HEK293 (cell line): ENCODE data around the gene BAG5.

Experiments used
- CTCF ChIA-PET: fragments of 350-600 bp; formaldehyde crosslinking; extraction: SDS; loops from one replicate; lab custom pipeline; 2021; ENCODE audit warnings: antibody characterized with exemption; lab: Yijun Ruan, JAX
- POLR2A ChIA-PET: fragments of 300-600 bp; formaldehyde crosslinking; extraction: SDS; loops from one replicate; lab custom pipeline; 2020; ENCODE audit warnings: antibody characterized with exemption, inconsistent platforms; lab: Yijun Ruan, JAX
- H3K27ac ChIP-seq: fragments of 200-500 bp; sonication (Bioruptor generic); 2 replicates; pipeline ENCODE4 v1.5.1; 2014; ENCODE audit warnings: low read depth, low read length, control low read depth, inconsistent platforms; ENCODE audit errors: extremely low read depth
- H3K36me3 ChIP-seq, 2 experiments: fragments of 200-500 bp in 1 of 2; sonication (Bioruptor generic) in 1 of 2; 1 replicate in 1 of 2; 2 replicates in 1 of 2; pipeline ENCODE4 v1.5.1; 2014 to 2017; ENCODE audit warnings: inconsistent platforms in 2 of 2, low read length in 2 of 2; ENCODE audit not compliant: control insufficient read depth in 2 of 2, insufficient read depth in 1 of 2
- H3K4me1 ChIP-seq: fragments of 200-500 bp; sonication (Bioruptor generic); 2 replicates; pipeline ENCODE4 v1.5.1; 2014; ENCODE audit warnings: mild to moderate bottlenecking, low read length, inconsistent platforms; ENCODE audit not compliant: control insufficient read depth, insufficient read depth
- H3K4me3 ChIP-seq: 2 replicates; pipeline ENCODE4 v1.5.1; 2011; ENCODE audit warnings: low read depth, mild to moderate bottlenecking, control low read depth, low read length, moderate library complexity
- H3K9me3 ChIP-seq: fragments of 200-500 bp; sonication (Bioruptor generic); 2 replicates; pipeline ENCODE4 v1.5.1; 2014; ENCODE audit warnings: low read depth, low read length, inconsistent platforms; ENCODE audit not compliant: control insufficient read depth, insufficient read depth
- ATF2 ChIP-seq: fragments of 450-650 bp; formaldehyde crosslinking; IDR thresholded peaks from 2 replicates; pipeline ENCODE4 v1.5.1; 2016; ENCODE audit warnings: missing biosample characterization, missing genetic modification characterization, low read depth
- FEZF1 ChIP-seq: fragments of 450-650 bp; formaldehyde crosslinking; IDR thresholded peaks from 2 replicates; pipeline ENCODE4 v1.5.1; 2016; ENCODE audit warnings: missing biosample characterization, missing genetic modification characterization
- HOXD13 ChIP-seq: sonication (generic); formaldehyde crosslinking; IDR thresholded peaks from 2 replicates; pipeline ENCODE4 v1.8.0; 2022; ENCODE audit warnings: missing genetic modification reagents, borderline replicate concordance
- IKZF3 ChIP-seq: fragments of 450-650 bp; IDR thresholded peaks from 2 replicates; pipeline ENCODE4 v1.5.0; 2018; ENCODE audit warnings: missing biosample characterization, mild to moderate bottlenecking, missing genetic modification characterization, moderate library complexity
- KLF8 ChIP-seq: fragments of 450-650 bp; formaldehyde crosslinking; IDR thresholded peaks from 2 replicates; pipeline ENCODE4 v1.5.1; 2016; ENCODE audit warnings: missing biosample characterization, missing genetic modification characterization
- ZFP37 ChIP-seq: fragments of 450-650 bp; formaldehyde crosslinking; IDR thresholded peaks from 2 replicates; pipeline ENCODE4 v1.5.1; 2016; ENCODE audit warnings: missing biosample characterization, missing genetic modification characterization
- ZNF112 ChIP-seq: fragments of 450-650 bp; formaldehyde crosslinking; IDR thresholded peaks from 2 replicates; pipeline ENCODE4 v1.5.0; 2017; ENCODE audit warnings: missing biosample characterization, missing genetic modification characterization
- ZNF114 ChIP-seq: fragments of 450-650 bp; formaldehyde crosslinking; IDR thresholded peaks from 2 replicates; pipeline ENCODE4 v1.5.0; 2017; ENCODE audit warnings: missing biosample characterization, missing genetic modification characterization
- ZNF155 ChIP-seq: fragments of 450-650 bp; formaldehyde crosslinking; IDR thresholded peaks from 2 replicates; pipeline ENCODE4 v1.5.1; 2016; ENCODE audit warnings: missing biosample characterization, missing genetic modification characterization
- ZNF175 ChIP-seq: fragments of 450-650 bp; formaldehyde crosslinking; IDR thresholded peaks from 2 replicates; pipeline ENCODE4 v1.5.1; 2016; ENCODE audit warnings: missing biosample characterization, missing genetic modification characterization
- ZNF211 ChIP-seq: fragments of 450-650 bp; formaldehyde crosslinking; IDR thresholded peaks from 2 replicates; pipeline ENCODE4 v1.5.1; 2016; ENCODE audit warnings: low read depth, missing biosample characterization, missing genetic modification characterization
- ZNF292 ChIP-seq: fragments of 450-650 bp; formaldehyde crosslinking; IDR thresholded peaks from 2 replicates; pipeline ENCODE4 v1.5.1; 2016; ENCODE audit warnings: low read depth, missing biosample characterization, missing genetic modification characterization, borderline replicate concordance
- ZNF324 ChIP-seq: fragments of 450-650 bp; formaldehyde crosslinking; IDR thresholded peaks from 2 replicates; pipeline ENCODE4 v1.5.1; 2016; ENCODE audit warnings: missing biosample characterization, missing genetic modification characterization
- ZNF341 ChIP-seq: fragments of 450-650 bp; formaldehyde crosslinking; IDR thresholded peaks from 2 replicates; pipeline ENCODE4; 2016; ENCODE audit warnings: low read depth, missing biosample characterization, missing genetic modification characterization
- ZNF362 ChIP-seq: fragments of 450-650 bp; formaldehyde crosslinking; IDR thresholded peaks from 2 replicates; pipeline ENCODE4 v1.5.1; 2016; ENCODE audit warnings: missing biosample characterization, missing genetic modification characterization
- ZNF514 ChIP-seq: fragments of 450-650 bp; formaldehyde crosslinking; IDR thresholded peaks from 2 replicates; pipeline ENCODE4 v1.5.1; 2016; ENCODE audit warnings: missing biosample characterization, missing genetic modification characterization
- ZNF529 ChIP-seq: fragments of 450-650 bp; formaldehyde crosslinking; IDR thresholded peaks from 2 replicates; pipeline ENCODE4 v1.5.1; 2017; ENCODE audit warnings: missing genetic modification characterization, missing biosample characterization; ENCODE audit not compliant: insufficient replicate concordance
- ZNF555 ChIP-seq: fragments of 450-650 bp; formaldehyde crosslinking; conservative IDR thresholded peaks from 2 replicates; pipeline ENCODE4 v1.5.1; 2017; ENCODE audit warnings: missing biosample characterization, mild to moderate bottlenecking, missing genetic modification characterization, inconsistent platforms
- ZNF558 ChIP-seq: fragments of 450-650 bp; formaldehyde crosslinking; IDR thresholded peaks from 2 replicates; pipeline ENCODE4 v1.5.1; 2016; ENCODE audit warnings: missing biosample characterization, missing genetic modification characterization
- ZNF560 ChIP-seq: fragments of 450-650 bp; formaldehyde crosslinking; IDR thresholded peaks from 2 replicates; pipeline ENCODE4 v1.5.1; 2017; ENCODE audit warnings: missing biosample characterization, missing genetic modification characterization, borderline replicate concordance
- ZNF561 ChIP-seq: fragments of 450-650 bp; IDR thresholded peaks from 2 replicates; pipeline ENCODE4 v1.5.1; 2018; ENCODE audit warnings: missing biosample characterization, missing genetic modification characterization, borderline replicate concordance
- ZNF580 ChIP-seq: fragments of 450-650 bp; formaldehyde crosslinking; IDR thresholded peaks from 2 replicates; pipeline ENCODE4 v1.5.1; 2016; ENCODE audit warnings: missing biosample characterization, missing genetic modification characterization
- ZNF596 ChIP-seq: fragments of 450-650 bp; IDR thresholded peaks from 2 replicates; pipeline ENCODE4 v1.5.0; 2018; ENCODE audit warnings: missing biosample characterization, mild to moderate bottlenecking, missing genetic modification characterization, moderate library complexity
- ZNF670 ChIP-seq: fragments of 450-650 bp; formaldehyde crosslinking; IDR thresholded peaks from 2 replicates; pipeline ENCODE4 v1.5.1; 2016; ENCODE audit warnings: missing biosample characterization, missing genetic modification characterization, low read depth
- ZNF701 ChIP-seq: fragments of 450-650 bp; formaldehyde crosslinking; IDR thresholded peaks from 2 replicates; pipeline ENCODE4 v1.5.1; 2016; ENCODE audit warnings: missing biosample characterization, missing genetic modification characterization
- ZNF830 ChIP-seq: fragments of 450-650 bp; IDR thresholded peaks from 2 replicates; pipeline ENCODE4 v1.5.0; 2018; ENCODE audit warnings: missing biosample characterization, missing genetic modification characterization, low read depth, mild to moderate bottlenecking, moderate library complexity
- ZNF843 ChIP-seq: fragments of 450-650 bp; formaldehyde crosslinking; IDR thresholded peaks from 2 replicates; pipeline ENCODE4 v1.5.1; 2016; ENCODE audit warnings: missing biosample characterization, missing genetic modification characterization
- TF ChIP-seq, protein P1 (sequence below): fragments of 450-650 bp; formaldehyde crosslinking; IDR thresholded peaks from 2 replicates; pipeline ENCODE4 v1.5.1; 2016; ENCODE audit warnings: missing biosample characterization, missing genetic modification characterization, borderline replicate concordance

BAG5 gene

GRCh38 chr14:103514596-103515421 lies 47.6 kb downstream of the BAG5 start:
- H3K27ac ChIP-seq, result no peak overlapping the region
- H3K36me3 ChIP-seq, result peaks cover 0 to 34% of the 10 kb centered on the region in 2 experiments; a peak in 2 of 3 replicates
- H3K4me1 ChIP-seq, result peaks cover 12% of the 10 kb centered on the region
- CTCF ChIA-PET, result interaction anchor here (1.1 kb wide), 1 partner anchor 408 kb away, joined by 3 read pairs; no protein-coding TSS in a partner anchor
- POLR2A ChIA-PET, result interaction anchor here (1.1 kb wide), 1 partner anchor 124 kb away, joined by 4 read pairs; no protein-coding TSS in a partner anchor
- no peak for TF ChIP-seq ZNF830
- no peak for TF ChIP-seq ZNF580 (tag by site-specific recombination)
- TF ChIP-seq ZNF558 (tag by site-specific recombination), result no peak
- TF ChIP-seq ZNF596 (tag by site-specific recombination), result no peak
- TF ChIP-seq ZNF701, result no peak
- no peak for TF ChIP-seq IKZF3 (tag by site-specific recombination)
- no peak for TF ChIP-seq ZNF155
- no peak for TF ChIP-seq HOXD13 (CRISPR knock-in tag)
- TF ChIP-seq ZNF175 (tag by site-specific recombination), result no peak
- TF ChIP-seq ZNF670 (tag by site-specific recombination), result no peak
- TF ChIP-seq ZNF292 (tag by site-specific recombination), result no peak
- no peaks in the 10 kb centered on the region for H3K9me3 ChIP-seq
- H3K4me3 ChIP-seq, result no peak overlapping the region

DNA sequence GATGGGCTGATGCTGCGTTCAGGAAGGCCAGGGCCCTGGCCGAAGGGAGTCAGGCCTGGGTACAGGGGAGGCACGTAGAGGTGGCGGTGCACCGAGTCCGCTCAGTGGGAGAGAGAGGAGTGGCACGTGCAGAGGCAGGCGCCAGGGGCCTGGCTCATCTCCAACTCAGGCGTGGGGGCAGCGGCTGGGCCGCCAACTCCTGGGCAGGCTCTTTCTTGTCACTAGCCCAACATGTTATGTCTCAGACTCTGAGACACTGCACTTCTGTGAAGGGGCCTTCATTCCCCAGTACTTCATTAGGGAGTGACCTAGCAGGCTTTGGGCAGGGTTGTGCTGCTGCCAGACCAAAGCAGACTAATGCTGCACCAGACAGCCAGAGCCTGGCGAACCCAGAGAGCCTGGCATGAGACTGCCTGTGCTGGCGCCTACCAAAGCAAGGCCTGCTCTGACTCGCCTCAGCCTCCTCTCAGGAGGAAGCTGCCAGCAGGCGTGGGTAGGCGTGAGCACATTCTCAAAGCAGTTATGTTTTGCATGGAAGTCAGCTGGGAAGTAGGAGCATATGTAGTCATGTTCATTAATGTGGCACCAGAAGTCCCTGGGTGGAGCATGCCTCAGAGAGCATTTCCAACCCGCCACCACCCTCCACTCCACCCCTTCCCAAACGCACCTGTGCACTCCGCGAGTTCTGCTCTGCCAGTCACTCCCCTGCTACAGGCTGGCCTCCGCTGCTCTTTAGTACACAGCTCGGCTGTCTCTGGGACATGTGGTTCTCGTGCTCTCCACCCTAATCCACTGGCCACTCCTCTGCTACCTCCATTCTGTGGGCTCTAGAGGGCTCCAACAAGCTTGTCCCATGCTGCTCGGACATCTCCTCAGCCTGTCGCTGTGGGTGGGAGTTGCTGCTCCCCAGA lies 49.5 kb downstream of the BAG5 start:
- ChIA-PET CTCF (interaction anchor here (0.6 kb wide), 1 partner anchor 9 kb away, joined by 3 read pairs; no protein-coding TSS in a partner anchor), POLR2A (no interaction called here)
- peaks cover 3 to 30% of the 10 kb centered on the region in 2 experiments; a peak in 2 of 3 replicates for H3K36me3 ChIP-seq
- peak overlapping the region; percentile 62 for H3K27ac ChIP-seq
- H3K4me1 ChIP-seq, result 0 out of 2 replicates have a peak, but pooled peaks cover 2% of the 10 kb centered on the region
- H3K4me3 ChIP-seq, result no peak overlapping the region
- no peaks in the 10 kb centered on the region for H3K9me3 ChIP-seq
- TF ChIP-seq FEZF1 (tag by site-specific recombination) (no peak), ZNF292 (tag by site-specific recombination) (no peak), ZNF560 (tag by site-specific recombination) (no peak), ZNF362 (tag by site-specific recombination) (no peak), ZFP37 (tag by site-specific recombination) (no peak), KLF8 (no peak), ZNF529 (tag by site-specific recombination) (no peak), ZNF555 (tag by site-specific recombination) (no peak), ZNF112 (no peak), ZNF514 (tag by site-specific recombination) (no peak), ATF2 (tag by site-specific recombination) (no peak), ZNF324 (tag by site-specific recombination) (no peak), IKZF3 (tag by site-specific recombination) (no peak), ZNF341 (tag by site-specific recombination) (peak; percentile 66), ZNF211 (tag by site-specific recombination) (no peak), ZNF114 (tag by site-specific recombination) (no peak), ZNF561 (tag by site-specific recombination) (no peak), ZNF843 (tag by site-specific recombination) (peak; percentile 20; the same call in 1 of the 2 replicates)
- TF ChIP-seq, protein P1, sequence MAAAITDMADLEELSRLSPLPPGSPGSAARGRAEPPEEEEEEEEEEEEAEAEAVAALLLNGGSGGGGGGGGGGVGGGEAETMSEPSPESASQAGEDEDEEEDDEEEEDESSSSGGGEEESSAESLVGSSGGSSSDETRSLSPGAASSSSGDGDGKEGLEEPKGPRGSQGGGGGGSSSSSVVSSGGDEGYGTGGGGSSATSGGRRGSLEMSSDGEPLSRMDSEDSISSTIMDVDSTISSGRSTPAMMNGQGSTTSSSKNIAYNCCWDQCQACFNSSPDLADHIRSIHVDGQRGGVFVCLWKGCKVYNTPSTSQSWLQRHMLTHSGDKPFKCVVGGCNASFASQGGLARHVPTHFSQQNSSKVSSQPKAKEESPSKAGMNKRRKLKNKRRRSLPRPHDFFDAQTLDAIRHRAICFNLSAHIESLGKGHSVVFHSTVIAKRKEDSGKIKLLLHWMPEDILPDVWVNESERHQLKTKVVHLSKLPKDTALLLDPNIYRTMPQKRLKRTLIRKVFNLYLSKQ (tag by site-specific recombination), result no peak
